ENCODE results near the gene MUCL3. TPM values are rescaled to one million over a fixed set of nuclear protein-coding genes. Genes with fewer than 3 reads are reported as not detected.
"Not testable (repeated sequence)": the region's sequence is repeated elsewhere in the genome, so short reads cannot be mapped to it uniquely, and the experiment has no call there.

MUCL3 gene
- total RNA-seq, 3 donors from 2014 or later: 0.03 TPM; not detected in 2

GRCh38 chr6:30966154-30966553, 25.4 kb downstream of the MUCL3 start:
- H3K9me3 Mint-ChIP-seq: no peaks in the 10 kb centered on the region
- peaks cover 10% of the 10 kb centered on the region for H3K4me1 Mint-ChIP-seq (ENCODE audit: low read depth)
- H3K4me3 Mint-ChIP-seq: no peak overlapping the region
- H3K27me3 Mint-ChIP-seq (ENCODE audit: low read depth): peaks cover 23% of the 10 kb centered on the region
- DNase-seq (no peak), ATAC-seq (no peak)
- H3K36me3 Mint-ChIP-seq (ENCODE audit: insufficient read depth): no peaks in the 10 kb centered on the region

DNA sequence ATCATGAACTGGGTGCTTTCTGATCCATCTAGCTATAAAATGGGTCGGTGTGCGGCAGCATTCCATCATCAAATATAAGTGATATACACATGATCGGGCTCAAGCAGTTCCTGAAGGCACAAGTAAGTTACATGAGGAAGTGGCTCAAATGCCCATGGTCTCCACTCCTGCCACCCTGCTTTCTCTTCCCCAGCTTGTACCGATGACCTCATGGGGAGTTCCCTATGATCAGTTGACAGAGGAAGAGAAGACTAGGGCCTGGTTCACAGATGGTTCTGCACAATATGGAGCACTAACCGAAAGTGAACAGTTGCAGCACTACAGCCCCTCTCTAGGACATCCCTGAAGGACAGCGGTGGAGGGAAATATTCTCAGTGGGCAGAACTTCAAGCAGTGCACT, 28.4 kb downstream of the MUCL3 start:
- ATAC-seq; H3K36me3 Mint-ChIP-seq (ENCODE audit: insufficient read depth); DNase-seq; H3K9me3 Mint-ChIP-seq; H3K4me1 Mint-ChIP-seq (ENCODE audit: low read depth); H3K4me3 Mint-ChIP-seq: not testable (repeated sequence)
- peaks cover 23% of the 10 kb centered on the region for H3K27me3 Mint-ChIP-seq (ENCODE audit: low read depth)

DNA sequence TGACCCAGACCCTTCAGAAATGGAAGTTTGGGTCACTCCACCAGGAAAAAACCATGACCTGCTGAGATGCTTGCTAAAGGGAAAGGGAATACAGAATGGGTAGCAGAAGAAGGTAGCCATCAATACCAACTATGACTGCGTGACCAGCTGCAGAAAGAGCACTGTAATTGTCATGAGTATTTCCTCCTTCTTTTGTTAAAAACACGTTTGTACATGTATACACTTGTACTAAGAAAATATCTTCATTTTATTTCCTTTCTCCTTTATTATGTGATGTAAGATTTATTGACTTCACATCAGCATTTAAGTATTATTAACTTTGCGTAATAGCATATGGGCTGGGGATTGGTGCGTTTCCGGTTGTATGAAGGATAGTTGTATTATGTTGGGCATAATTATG, 30.2 kb downstream of the MUCL3 start:
- H3K4me1 Mint-ChIP-seq (ENCODE audit: low read depth): no peaks in the 10 kb centered on the region
- no peak overlapping the region for H3K4me3 Mint-ChIP-seq

DNA sequence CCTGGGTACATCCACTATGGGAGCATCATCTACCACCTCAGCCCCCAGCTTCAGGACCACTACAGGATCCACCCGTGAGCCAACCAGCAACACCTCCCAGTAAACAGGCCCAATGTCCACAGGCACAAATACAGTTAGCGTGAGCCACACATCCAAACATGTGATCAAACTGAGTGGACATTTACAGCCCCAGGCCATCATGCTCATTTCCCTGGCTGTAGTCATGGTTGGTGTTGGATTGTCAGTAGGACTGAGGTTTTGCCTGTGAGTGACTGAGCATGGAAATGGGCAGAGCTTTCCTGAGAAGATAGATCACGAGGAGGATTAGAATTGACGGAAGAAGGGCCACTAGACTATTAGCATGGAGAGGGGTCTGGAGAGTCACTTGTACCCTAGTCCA, 32.0 kb downstream of the MUCL3 start:
- H3K4me3 Mint-ChIP-seq: no peak overlapping the region
- peaks cover 6% of the 10 kb centered on the region for H3K27me3 Mint-ChIP-seq (ENCODE audit: low read depth)
- no peaks in the 10 kb centered on the region for H3K36me3 Mint-ChIP-seq (ENCODE audit: insufficient read depth)
- ATAC-seq (no peak), DNase-seq (no peak)
- H3K9me3 Mint-ChIP-seq: no peaks in the 10 kb centered on the region
- no peaks in the 10 kb centered on the region for H3K4me1 Mint-ChIP-seq (ENCODE audit: low read depth)

More for the DNA sequence above, 30.2 kb downstream of the MUCL3 start:
- Mint-ChIP-seq H3K9me3 (no peaks in the 10 kb centered on the region), H3K36me3 (ENCODE audit: insufficient read depth) (no peaks in the 10 kb centered on the region), H3K27me3 (ENCODE audit: low read depth) (peaks cover 9% of the 10 kb centered on the region)
- no peak for ATAC-seq
- DNase-seq: no peak

DNA sequence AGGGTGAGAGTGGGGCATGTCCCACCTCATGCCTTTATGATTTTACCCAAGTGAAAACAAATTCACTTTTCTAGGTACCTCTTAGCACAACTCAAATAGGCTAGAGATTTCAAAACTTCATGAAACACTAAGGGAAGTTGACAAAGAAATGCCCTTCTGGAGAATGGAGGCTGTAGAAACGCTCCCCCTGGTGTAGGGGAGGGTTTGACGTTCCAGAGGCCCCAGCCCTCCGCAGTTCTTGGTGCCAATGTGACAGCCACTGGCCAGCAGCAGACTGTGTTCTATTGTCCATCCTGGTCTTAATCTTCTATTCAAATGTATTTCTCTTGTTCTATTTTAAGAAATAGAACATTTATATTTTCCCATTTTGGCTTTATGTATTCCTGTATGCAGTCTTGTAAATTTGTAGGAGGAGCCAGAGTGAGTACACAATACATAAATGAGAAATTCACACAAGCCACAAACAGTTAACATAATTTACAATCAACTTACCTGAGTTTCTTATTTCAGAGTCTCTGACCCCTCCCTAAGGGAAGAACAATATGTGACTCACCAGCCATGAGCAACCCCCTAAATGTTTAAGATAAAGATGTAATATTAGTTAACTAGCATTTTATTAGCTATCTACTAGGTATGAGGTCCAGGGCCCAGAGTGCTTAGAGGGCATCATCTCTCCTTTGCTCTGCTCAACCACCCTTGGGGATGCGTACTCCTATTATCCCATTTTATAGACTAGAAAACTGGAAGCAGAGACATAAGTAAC, 33.9 kb downstream of the MUCL3 start:
- ATAC-seq: no peak
- no peak for DNase-seq
- Mint-ChIP-seq H3K36me3 (ENCODE audit: insufficient read depth) (no peaks in the 10 kb centered on the region), H3K9me3 (no peaks in the 10 kb centered on the region), H3K4me1 (ENCODE audit: low read depth) (no peaks in the 10 kb centered on the region), H3K27me3 (ENCODE audit: low read depth) (peaks cover 6% of the 10 kb centered on the region), H3K4me3 (no peak overlapping the region)

DNA sequence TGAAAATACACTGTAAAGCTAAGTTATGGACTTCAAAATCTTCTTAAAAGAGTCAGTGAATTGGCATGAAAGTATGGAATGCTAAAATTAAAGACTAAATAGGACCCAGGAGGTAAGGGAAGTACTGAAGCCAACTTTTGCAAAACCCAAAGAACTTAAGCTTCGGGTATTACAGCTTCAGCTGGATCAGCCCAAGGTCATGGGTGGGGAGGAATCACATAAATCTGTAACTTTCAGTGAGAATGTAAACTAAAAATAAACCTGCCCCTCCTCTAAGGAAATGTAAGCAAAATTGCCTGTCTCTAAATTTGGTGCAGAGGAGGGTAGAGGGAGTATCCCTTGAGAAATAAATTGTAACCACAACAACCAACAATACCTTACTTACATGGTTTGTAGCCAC, 38.4 kb downstream of the MUCL3 start:
- Mint-ChIP-seq H3K36me3 (ENCODE audit: insufficient read depth) (no peaks in the 10 kb centered on the region), H3K27me3 (ENCODE audit: low read depth) (peaks cover 28% of the 10 kb centered on the region), H3K4me1 (ENCODE audit: low read depth) (no peaks in the 10 kb centered on the region), H3K4me3 (no peak overlapping the region), H3K9me3 (no peaks in the 10 kb centered on the region)
- ATAC-seq (no peak), DNase-seq (no peak)

DNA sequence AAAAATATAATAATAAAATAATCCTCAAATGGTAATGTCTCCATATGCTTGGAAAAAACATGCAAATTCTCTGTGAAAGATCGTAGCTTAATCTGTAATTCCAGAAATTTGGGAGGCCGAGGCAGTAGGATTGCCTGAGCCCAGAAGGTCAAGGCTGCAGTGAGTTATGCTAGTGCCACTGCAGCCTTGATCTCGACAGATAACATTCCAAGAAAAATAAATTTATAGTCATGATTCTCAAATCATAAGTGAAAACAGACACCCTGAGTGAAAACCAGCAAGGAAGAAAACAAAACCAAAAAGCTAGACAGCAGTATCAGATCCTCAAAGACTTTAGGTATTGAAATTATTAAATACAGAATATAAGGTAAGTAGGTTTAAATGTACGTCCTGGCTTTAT, 38.9 kb downstream of the MUCL3 start:
- Mint-ChIP-seq H3K4me1 (ENCODE audit: low read depth) (no peaks in the 10 kb centered on the region), H3K36me3 (ENCODE audit: insufficient read depth) (no peaks in the 10 kb centered on the region)

GRCh38 chr6:30981942-30982772, 41.4 kb downstream of the MUCL3 start:
- Mint-ChIP-seq H3K4me1 (ENCODE audit: low read depth) (no peaks in the 10 kb centered on the region), H3K27me3 (ENCODE audit: low read depth) (peaks cover 28% of the 10 kb centered on the region), H3K36me3 (ENCODE audit: insufficient read depth) (no peaks in the 10 kb centered on the region), H3K9me3 (no peaks in the 10 kb centered on the region), H3K4me3 (no peak overlapping the region)
- DNase-seq (no peak), ATAC-seq (no peak)

More for the DNA sequence above, 38.9 kb downstream of the MUCL3 start:
- H3K27me3 Mint-ChIP-seq (ENCODE audit: low read depth): peaks cover 28% of the 10 kb centered on the region
- no peaks in the 10 kb centered on the region for H3K9me3 Mint-ChIP-seq
- DNase-seq (no peak), ATAC-seq (no peak)
- H3K4me3 Mint-ChIP-seq: no peak overlapping the region

- DNase-seq: no peak
- Mint-ChIP-seq H3K4me3 (no peak within 1 kb of the TSS), H3K4me1 (ENCODE audit: low read depth) (no peaks in the 10 kb centered on the region), H3K27me3 (ENCODE audit: low read depth) (peaks cover 28% of the 10 kb centered on the region), H3K36me3 (ENCODE audit: insufficient read depth) (no peaks in the 10 kb centered on the region), H3K9me3 (no peaks in the 10 kb centered on the region)
- no peak for ATAC-seq
Observed at GRCh38 chr6:30983439-30983838, 42.7 kb downstream of the MUCL3 start, which contains the start of gene MUC21. MUC21 (plus strand) TSS chr6:30983718; CDS start chr6:30983959, 241 bp downstream.

GRCh38 chr6:30985490-30985889, 44.7 kb downstream of the MUCL3 start:
- ATAC-seq (peak; percentile 43 to 48), DNase-seq (no peak)
- Mint-ChIP-seq H3K27me3 (ENCODE audit: low read depth) (peaks cover 25% of the 10 kb centered on the region), H3K36me3 (ENCODE audit: insufficient read depth) (no peaks in the 10 kb centered on the region), H3K4me3 (no peak overlapping the region), H3K4me1 (ENCODE audit: low read depth) (peaks cover 5% of the 10 kb centered on the region), H3K9me3 (no peaks in the 10 kb centered on the region)

DNA sequence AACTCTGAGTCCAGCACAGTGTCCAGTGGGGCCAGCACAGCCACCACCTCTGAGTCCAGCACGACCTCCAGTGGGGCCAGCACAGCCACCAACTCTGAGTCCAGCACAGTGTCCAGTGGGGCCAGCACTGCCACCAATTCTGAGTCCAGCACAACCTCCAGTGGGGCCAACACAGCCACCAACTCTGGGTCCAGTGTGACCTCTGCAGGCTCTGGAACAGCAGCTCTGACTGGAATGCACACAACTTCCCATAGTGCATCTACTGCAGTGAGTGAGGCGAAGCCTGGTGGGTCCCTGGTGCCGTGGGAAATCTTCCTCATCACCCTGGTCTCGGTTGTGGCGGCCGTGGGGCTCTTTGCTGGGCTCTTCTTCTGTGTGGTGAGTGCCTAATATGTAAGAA, 46.5 kb downstream of the MUCL3 start:
- no peak for DNase-seq

GRCh38 chr6:30988209-30988825, 47.5 kb downstream of the MUCL3 start:
- Mint-ChIP-seq H3K4me1 (ENCODE audit: low read depth) (peaks cover 10% of the 10 kb centered on the region), H3K9me3 (no peaks in the 10 kb centered on the region), H3K27me3 (ENCODE audit: low read depth) (peaks cover 7% of the 10 kb centered on the region), H3K36me3 (ENCODE audit: insufficient read depth) (no peaks in the 10 kb centered on the region), H3K4me3 (no peak overlapping the region)
- no peak for DNase-seq
- no peak for ATAC-seq

More for the DNA sequence above, 46.5 kb downstream of the MUCL3 start:
- Mint-ChIP-seq H3K4me1 (ENCODE audit: low read depth) (peaks cover 10% of the 10 kb centered on the region), H3K4me3 (no peak overlapping the region), H3K27me3 (ENCODE audit: low read depth) (peaks cover 16% of the 10 kb centered on the region), H3K36me3 (ENCODE audit: insufficient read depth) (no peaks in the 10 kb centered on the region), H3K9me3 (no peaks in the 10 kb centered on the region)
- ATAC-seq: no peak

DNA sequence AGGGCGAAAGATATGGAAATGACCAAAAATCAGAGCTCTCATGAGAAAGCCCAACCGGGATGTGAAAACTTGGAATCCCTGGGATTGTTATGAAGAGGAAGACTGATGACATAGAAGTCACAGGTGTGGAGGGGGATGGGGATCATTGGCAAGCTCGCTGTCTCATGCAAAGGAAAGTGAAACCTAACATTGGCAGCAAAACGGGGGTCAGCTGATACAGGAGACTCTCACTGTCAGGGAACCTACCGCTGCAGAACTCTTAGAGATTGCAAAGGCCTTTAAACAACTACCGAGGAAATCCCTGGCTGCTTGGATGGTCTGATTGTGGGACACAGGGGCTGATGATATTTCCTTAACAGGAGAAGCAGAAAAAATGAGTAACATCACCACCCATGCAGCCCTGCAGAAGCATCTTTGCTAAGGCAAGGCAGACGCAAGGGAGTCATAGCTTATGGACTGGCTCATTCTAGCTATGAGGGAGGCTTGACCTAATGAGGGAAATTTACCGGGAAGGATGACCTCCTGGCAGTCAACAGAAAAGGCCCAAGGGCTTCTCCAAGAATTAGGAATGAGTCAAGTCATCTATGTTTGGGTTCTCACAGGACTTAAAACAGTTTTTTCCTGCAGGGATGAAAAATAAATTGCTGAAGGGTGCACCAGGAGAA, 49.8 kb downstream of the MUCL3 start:
- DNase-seq (no peak), ATAC-seq (peak; percentile 63 to 69)
- no peaks in the 10 kb centered on the region for H3K9me3 Mint-ChIP-seq
- H3K27me3 Mint-ChIP-seq (ENCODE audit: low read depth): no peaks in the 10 kb centered on the region
- H3K36me3 Mint-ChIP-seq (ENCODE audit: insufficient read depth): no peaks in the 10 kb centered on the region
- H3K4me3 Mint-ChIP-seq: peak overlapping the region; percentile 58
- peaks cover 10% of the 10 kb centered on the region for H3K4me1 Mint-ChIP-seq (ENCODE audit: low read depth)

DNA sequence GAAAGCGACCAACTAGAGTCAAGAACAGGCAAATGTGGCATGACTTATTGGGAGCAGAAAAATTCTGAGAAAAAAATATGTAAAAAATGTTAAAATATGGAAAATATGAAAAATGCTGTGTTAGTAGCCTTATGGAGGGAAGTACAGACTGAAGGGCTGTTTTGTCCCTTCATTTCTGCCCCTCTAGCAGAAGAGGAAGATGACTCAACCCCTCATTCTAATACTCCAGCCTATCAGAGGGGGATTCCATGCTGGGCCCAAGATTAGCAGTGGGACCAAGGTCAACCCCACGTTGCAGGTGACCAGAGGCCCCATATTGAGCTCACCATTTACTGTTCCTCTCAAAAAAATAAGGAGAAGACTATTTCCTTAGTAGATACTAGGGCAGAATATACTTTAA, 51.1 kb downstream of the MUCL3 start:
- Mint-ChIP-seq H3K9me3 (no peaks in the 10 kb centered on the region), H3K4me1 (ENCODE audit: low read depth) (peaks cover 10% of the 10 kb centered on the region), H3K36me3 (ENCODE audit: insufficient read depth) (no peaks in the 10 kb centered on the region), H3K4me3 (no peak overlapping the region), H3K27me3 (ENCODE audit: low read depth) (no peaks in the 10 kb centered on the region)
- DNase-seq: no peak
- no peak for ATAC-seq

Data from activated T-cell treated with anti-CD3 and anti-CD28 coated beads, Interleukin-2, amount 50 U/mL, for 4 hours (primary cell).